HG02571 (cell line): ENCODE results near the gene THADA.

Experiments
- ATAC-seq: cut with Tn5 transposase; IDR thresholded peaks from one replicate; pipeline ENCODE4 v1.9.1; 2021; ENCODE audit warnings: mild to moderate bottlenecking, moderate library complexity; ENCODE audit not compliant: unreplicated experiment

The THADA gene

DNA sequence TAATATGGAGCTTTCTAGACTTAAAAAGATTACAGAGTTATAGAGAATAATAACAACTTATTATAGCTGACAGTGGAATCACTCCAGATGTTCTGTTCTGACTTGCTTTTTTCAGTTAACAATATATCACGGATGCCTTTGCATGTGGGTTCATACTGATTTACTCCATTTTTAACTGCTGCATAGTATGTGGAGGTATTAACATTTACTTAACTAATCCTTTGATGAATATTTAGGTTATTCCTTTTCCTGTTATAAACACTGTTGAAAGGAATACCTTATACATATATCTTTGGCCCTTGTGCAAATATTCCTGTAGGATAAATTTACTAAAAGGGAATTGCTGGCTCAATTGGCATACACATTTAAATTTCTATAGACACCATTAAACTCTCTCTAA is 336.3 kb downstream of the THADA start:
- no peak for ATAC-seq

- no peak for ATAC-seq
Measured at GRCh38 chr2:43258547-43259156, 337.2 kb downstream of the THADA start.

GRCh38 chr2:43255296-43255910 is 340.4 kb downstream of the THADA start:
- ATAC-seq = no peak

- no peak for ATAC-seq
Measured at GRCh38 chr2:43254331-43254730, 341.5 kb downstream of the THADA start.

GRCh38 chr2:43251171-43251731 is 344.6 kb downstream of the THADA start:
- no peak for ATAC-seq

DNA sequence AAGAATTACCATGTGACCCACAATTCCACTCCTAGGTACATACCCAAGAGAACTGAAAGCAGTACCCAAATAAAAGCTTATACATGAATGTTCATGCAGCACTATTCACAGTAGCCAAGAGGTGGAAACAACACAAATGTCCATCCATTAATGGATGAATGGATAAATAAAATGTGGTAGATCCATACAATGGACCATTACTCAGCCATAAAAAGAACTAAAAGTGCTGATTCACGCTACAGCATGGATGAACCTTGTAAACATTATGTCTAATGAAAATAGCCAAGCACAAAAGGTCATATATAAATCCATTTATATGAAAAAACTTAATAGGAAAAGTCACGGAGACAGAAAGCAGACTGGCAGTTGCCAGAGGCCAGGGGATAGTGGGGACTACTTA is 345.8 kb downstream of the THADA start:
- no peak for ATAC-seq

DNA sequence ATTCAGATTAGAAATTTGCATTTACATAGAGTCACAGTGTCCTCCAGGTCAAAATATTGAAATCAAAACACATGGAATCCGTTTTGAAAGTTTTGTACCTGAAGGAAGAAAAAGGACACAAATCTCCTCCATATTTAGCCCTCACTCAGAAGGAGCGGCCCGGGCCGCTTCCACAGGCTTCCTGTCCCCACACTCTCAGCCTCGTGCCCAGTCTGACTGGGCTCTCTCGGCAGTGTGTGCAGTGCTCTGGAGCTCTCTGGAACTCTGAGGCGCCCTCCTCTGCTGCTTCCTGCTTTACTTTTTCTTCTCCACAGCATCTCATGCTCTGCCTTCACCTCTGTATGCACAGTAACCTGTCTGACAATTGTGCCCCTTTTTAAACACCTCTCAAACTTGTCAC is 347.2 kb downstream of the THADA start:
- ATAC-seq = no peak

- no peak for ATAC-seq
Measured at GRCh38 chr2:43246641-43247040, 349.2 kb downstream of the THADA start.

DNA sequence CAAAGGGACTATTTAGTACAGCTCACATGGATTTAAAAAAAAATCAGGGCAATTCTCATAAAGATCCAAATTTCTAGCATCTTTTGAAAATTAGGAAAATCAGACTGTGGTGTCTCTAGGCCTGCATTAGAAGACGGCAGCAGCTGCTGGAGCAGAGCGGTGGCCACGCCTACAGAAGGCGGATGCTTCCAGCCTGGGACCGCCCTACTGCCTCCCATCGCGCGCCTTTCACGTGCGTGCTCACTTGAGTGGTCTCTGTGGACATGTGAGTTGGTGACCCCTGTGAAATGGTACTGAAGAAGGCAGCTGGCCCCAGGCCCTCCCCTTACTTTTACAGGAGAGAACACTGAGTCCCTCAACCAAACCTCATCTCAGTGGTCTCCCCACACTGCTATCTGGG is 354.3 kb downstream of the THADA start:
- ATAC-seq = no peak

DNA sequence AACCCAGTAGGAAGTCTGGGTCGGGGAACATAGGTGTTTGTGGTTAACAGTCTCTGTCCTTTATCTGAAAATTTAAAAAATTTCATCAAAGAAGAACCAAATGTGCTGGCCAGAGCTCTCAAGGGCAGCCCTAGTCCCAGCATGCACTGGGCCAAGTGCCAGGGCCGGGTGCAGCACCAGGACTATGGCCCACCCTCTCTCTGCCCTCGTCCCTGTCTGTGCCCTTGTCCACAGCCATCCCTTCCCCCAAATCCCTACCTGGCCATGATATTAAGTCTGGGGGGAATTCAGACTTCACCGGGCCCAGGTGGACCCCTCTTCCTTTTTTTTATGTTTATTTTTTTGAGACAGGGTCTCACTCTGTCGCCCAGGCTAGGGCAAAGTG is 355.1 kb downstream of the THADA start:
- ATAC-seq = no peak

GRCh38 chr2:43239981-43240765 is 355.7 kb downstream of the THADA start:
- ATAC-seq = no peak

DNA sequence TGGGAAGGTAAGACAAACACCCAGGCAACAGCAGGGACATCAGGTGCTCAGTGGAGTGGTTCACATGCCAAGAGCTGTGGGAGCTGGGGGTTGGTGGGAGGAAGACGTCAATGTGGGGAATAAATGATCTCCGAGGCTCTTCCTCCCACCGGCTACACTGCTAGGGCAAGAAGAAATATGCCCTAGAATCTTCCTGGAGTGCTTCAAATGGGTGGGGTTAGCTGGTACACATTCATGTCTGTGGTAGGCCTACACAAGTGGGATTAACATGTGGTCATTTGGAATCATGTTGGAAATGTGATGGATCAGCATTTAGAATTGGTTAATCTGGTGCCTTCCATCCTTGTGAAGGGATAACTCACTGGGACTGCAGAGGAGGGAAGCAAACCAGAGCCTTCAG is 357.0 kb downstream of the THADA start:
- ATAC-seq = no peak

DNA sequence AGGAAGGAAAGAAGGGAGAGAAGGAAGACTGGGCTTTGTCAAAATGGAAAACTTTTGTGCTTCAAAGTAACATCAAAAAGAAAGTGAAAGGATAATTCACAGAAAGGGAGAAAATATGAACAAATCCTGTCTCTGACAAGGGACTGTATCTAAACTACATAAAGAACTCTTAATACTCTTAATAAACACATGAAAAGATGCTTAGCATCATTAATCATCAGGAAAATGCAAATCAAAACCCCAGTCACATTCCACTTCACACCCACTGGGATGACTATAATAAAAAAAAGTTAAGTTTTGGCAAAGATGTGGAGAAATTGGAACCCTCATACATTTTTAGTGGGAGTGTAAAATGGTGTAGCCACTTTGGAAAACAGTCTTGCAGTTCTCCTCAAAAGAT is 357.7 kb downstream of the THADA start:
- ATAC-seq = no peak

- ATAC-seq = no peak
Measured at GRCh38 chr2:43233218-43234212, 362.3 kb downstream of the THADA start.

DNA sequence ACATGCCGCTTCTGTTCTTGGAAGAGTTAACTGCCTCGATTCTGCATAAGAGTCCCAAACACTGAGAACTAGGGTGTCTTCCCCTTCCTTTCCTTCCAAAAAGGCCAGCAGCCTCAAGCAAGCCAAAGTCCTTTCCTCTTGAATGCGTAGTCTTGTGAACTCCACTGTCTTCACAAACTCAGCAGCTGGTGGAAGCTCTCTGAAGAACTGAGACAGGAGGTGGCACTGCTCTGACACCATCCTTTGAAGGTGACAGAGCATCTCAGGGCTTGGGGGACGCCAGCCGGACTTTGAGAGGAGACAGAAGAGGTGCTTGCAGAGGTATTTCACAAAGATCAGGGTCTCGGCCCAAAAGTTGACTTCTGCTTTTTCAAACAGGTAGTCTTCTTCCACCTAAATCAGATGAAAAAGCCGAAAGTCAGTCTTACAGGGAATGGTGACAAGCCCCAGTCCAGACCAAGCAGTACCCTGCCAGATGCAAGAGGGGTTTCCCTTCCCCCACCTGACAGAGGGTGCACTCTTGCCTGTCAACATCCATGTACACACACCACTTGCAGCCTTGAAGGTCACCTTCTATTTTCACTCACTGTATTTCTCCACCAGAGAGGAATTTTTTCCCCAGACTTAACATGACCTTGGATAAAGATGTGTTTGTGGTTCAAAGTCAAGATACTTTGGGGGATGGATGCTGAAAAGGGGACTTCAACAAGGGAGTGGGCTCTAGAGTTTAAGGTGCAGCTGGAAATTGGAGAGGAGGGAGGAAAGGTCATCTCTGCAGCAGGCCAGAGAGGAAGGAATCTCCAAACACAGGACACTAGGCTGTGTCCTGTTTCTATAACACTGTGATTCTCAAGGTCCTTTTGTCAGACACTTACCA is 364.6 kb downstream of the THADA start:
- no peak for ATAC-seq

DNA sequence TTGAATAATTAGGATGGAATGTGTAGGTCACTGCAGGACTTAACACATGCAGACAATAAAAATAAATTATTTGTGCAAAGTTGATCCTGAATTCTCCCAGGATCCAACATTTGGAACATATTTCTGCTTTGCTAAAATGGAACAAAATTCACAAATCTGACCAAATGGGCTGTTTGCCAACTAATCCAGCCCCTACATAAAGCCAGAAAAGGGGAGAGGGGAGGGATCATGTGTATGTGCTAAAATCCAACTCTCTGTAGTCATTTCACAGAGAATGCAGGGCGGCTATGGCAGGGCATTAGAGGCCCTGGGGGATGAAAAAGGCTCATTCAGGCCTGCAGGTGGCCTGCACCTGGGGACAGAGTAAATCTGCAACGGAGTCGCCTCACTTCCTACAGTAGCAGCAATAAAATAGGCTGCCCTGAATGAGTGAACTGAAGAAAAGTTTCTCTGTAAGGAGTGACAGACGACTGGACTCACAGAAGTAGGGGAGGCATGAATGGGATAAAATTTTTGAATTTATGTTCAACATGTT is 365.4 kb downstream of the THADA start:
- no peak for ATAC-seq

- no peak for ATAC-seq
Measured at GRCh38 chr2:43228756-43229659, 366.8 kb downstream of the THADA start.

DNA sequence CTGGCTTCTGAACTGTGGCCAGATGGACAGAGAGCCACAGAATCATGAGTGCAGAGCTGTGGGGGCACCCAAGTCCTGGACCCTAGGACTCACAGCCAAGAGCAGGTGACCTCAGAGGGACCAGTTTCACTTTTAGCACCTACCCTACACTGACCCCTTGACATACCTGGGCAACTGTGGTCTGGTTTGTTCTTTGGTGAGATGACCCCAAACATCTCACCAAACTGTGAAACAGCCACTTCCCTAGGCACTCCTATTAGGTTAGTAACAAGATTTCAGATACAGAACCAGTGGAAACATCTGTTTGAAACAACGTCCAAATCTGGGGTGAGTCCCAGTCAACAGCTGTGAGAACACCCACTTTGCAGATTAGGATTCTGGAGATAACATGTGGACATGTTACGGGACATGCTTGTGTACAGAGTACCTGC is 367.5 kb downstream of the THADA start:
- no peak for ATAC-seq
